22Rv1 (cell line): ENCODE results near the gene CASP3.

Source experiments
- CTCF ChIP-seq: fragments of 450-650 bp; IDR thresholded peaks from 2 replicates; pipeline ENCODE4 v1.5.1; 2017; ENCODE audit warnings: mild to moderate bottlenecking
- ZFX ChIP-seq: fragments of 450-650 bp; IDR thresholded peaks from 2 replicates; pipeline ENCODE4 v1.6.1; 2017; ENCODE audit warnings: antibody characterized with exemption, borderline replicate concordance

GRCh38 chr4:184688447-184688846, 39.2 kb upstream of the CASP3 start:
- no peak for TF ChIP-seq CTCF
- TF ChIP-seq ZFX, result no peak
